ENCODE results near the gene MEIOSIN.

DNA sequence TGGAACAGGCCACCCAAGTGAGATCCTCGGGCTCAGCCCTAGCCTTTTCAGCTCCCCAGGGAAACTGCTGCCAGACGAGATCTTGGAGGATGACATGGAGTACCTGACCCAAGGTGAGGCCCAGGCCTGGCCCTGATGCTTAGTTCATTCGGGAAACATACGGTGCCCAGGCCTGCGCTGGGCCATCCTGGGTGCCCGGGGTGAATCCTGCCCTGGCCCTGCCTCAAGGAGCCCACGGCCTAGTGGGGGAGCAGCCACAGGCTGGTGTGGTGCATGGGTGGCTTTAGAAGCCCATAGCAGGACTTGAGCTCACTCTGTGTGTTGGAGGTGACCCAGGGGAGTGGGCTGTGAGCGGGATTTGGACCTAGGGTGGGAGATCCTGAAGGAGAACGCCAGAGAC lies 25.7 kb downstream of the MEIOSIN start:
- TF ChIP-seq EP300 (conservative IDR thresholded peaks at IDR 0.05; ENCODE audit: poor library complexity, severe bottlenecking) (no peak), CTCF (IDR thresholded peaks at IDR 0.05; ENCODE audit: poor library complexity, severe bottlenecking) (no peak), EZH2 (IDR thresholded peaks at IDR 0.05; ENCODE audit: borderline replicate concordance, insufficient read depth, low read length, poor library complexity, severe bottlenecking) (no peak), SMC3 (conservative IDR thresholded peaks at IDR 0.05; ENCODE audit: poor library complexity) (no peak), RAD21 (conservative IDR thresholded peaks at IDR 0.05) (no peak)
- TF ChIP-seq, protein P1, sequence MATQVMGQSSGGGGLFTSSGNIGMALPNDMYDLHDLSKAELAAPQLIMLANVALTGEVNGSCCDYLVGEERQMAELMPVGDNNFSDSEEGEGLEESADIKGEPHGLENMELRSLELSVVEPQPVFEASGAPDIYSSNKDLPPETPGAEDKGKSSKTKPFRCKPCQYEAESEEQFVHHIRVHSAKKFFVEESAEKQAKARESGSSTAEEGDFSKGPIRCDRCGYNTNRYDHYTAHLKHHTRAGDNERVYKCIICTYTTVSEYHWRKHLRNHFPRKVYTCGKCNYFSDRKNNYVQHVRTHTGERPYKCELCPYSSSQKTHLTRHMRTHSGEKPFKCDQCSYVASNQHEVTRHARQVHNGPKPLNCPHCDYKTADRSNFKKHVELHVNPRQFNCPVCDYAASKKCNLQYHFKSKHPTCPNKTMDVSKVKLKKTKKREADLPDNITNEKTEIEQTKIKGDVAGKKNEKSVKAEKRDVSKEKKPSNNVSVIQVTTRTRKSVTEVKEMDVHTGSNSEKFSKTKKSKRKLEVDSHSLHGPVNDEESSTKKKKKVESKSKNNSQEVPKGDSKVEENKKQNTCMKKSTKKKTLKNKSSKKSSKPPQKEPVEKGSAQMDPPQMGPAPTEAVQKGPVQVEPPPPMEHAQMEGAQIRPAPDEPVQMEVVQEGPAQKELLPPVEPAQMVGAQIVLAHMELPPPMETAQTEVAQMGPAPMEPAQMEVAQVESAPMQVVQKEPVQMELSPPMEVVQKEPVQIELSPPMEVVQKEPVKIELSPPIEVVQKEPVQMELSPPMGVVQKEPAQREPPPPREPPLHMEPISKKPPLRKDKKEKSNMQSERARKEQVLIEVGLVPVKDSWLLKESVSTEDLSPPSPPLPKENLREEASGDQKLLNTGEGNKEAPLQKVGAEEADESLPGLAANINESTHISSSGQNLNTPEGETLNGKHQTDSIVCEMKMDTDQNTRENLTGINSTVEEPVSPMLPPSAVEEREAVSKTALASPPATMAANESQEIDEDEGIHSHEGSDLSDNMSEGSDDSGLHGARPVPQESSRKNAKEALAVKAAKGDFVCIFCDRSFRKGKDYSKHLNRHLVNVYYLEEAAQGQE (IDR thresholded peaks at IDR 0.05; ENCODE audit: borderline replicate concordance) = no peak
